NCI-H510A treated with DMSO at 0.1 percent for 48 hours (cell line): ENCODE results near the gene CRACR2B.

Experiments
- DNase-seq: peaks from one replicate; lab custom pipeline; 2025; lab: John Stamatoyannopoulos, UW

CRACR2B gene

DNA sequence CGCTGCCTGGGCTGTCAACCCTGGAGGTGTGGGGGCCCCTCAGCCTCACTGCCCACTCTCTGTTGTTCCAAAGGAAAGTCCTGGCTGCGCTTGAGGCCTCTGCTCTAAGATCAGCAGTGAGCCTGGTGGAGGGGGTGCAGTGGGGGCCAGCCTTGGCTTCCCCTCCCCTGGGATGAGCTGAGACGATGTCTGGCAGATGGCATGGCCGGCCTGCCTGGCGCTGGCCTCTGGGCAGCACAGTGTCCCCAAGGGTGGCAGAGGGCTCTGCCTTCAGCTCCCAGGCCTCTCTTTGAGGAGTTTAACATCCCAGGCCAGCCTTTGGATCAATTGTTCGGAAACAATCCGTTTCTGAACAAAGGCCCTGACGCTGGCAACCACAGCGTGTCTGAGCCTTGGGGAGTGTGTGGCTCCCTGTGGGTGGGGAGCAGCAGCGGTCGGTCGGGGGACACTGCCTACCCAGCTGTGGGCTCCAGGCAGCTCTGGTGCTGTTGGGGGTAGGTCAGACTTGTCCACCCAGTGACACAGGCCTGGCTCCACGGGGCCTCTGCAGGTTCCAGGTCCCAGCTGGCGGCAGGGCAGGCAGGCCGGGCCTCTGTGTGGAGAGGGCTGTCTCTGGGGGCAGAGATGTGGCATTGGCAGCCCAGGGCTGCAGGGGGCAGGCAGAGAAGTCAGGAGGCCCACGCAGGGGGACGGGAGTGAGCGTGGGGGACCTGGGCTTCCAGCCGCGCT lies 27.0 kb downstream of the CRACR2B start:
- no peak for DNase-seq

DNA sequence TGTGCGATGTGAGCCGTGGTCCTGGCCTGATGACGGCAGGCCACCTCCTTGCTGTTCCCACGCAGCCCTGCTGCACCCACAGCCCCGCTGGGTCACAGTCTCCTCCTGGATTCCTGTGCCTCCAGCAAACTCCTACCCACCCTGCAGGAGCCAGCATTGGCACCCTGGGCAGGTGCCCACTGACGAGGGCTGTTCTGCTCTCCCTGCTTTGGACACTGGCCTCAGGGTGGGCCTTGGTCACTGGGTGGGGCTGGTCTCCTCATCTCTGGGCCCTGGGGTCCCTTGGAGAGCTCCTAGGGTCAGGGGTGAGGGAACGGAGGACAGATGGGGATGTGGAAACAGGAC lies 27.6 kb downstream of the CRACR2B start:
- DNase-seq = no peak

DNA sequence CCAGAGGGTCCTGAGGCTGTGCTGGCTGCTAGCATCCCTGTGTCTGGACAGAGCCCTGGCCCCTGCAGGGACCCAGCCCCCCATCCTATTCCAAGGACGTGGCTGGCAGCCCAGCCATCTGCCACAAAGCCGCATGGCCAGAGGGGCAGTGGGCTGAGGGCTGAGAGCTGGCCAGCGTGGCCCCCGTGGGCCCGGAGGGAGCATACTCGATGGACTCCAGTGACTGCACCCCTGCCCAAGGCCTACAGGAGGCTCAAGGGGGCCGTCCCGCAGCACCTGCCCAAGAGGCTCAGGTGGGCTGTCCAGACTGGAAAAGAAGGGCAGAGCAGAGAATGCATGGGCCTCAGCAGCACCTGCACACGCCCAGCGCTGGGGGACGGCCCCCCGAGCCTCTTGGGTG lies 28.1 kb downstream of the CRACR2B start:
- DNase-seq = no peak

DNA sequence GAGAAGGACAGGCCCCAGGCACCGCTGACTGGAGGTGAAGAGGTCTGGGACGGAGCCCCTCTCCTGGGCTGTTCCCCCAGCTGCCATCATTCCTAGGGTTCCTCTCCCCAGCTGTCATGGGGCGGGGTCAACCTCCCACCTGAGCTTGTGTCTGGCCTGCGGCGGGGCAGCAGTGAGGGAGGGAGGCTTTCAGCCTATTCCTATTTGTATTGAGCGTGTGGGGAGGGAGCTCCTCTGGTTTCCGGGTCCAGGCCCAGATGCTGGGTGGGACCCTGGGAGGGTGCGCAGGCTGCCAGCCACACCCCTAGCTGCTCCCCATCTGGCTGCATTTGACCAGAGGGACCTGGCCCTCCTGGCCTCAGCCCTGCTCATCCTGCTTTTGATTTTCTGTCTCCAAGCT lies 28.7 kb downstream of the CRACR2B start:
- no peak for DNase-seq

DNA sequence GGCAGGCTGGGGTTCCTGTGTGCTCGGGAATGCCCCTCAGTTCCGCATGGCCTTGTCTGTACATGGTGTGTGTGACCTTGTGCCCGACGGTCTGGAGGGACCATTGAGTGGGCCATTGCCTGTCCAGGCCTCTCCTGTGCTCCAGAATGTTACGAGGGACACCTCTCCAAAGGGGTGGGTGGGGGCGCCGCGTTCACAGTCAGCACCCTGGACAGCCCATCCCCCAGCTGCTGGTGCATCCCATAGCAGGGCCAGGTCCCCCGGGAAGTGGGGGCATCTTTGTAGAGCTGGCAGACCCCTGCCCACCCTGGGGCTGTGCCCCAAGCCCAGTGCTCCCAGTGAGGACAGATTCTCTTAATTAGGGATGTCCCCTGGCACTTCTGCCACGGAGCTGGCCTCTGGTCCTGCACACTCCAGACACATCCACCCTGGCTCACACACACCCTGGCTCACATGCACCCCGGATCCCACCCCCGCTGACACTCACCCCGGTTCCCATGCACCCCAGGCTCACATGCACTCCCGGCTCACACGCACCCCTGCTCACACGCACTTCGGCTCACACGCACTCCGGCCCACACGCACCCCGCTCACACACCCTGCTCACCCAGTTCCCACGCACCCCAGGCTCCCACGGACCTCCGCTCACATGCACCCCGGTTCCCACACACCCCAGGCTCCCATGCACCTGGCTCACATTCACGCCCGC lies 30.5 kb downstream of the CRACR2B start:
- no peak for DNase-seq

DNA sequence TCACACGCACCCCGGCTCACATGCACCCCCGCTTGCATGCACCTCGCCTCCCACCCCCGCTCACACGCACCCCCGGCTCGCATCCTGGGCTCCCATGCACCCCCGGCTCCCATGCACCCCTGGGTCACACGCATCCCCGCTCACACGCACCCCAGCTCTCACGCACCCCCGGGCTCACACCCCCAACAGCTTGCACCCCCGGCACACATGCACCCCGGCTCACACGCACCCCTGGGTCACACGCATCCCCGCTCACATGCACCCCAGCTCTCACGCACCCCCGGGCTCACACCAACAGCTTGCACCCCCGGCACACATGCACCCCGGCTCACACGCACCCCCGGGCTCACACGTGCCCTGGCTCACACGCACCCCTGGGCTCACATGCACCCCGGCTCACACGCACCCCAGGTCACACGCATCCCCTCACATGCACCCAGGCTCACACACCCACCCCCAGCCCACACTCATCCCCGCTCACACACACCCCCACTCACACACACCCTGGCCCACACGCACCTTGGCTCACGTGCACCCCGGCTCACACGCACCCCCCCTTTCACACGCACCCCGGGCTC lies 31.1 kb downstream of the CRACR2B start:
- no peak for DNase-seq

DNA sequence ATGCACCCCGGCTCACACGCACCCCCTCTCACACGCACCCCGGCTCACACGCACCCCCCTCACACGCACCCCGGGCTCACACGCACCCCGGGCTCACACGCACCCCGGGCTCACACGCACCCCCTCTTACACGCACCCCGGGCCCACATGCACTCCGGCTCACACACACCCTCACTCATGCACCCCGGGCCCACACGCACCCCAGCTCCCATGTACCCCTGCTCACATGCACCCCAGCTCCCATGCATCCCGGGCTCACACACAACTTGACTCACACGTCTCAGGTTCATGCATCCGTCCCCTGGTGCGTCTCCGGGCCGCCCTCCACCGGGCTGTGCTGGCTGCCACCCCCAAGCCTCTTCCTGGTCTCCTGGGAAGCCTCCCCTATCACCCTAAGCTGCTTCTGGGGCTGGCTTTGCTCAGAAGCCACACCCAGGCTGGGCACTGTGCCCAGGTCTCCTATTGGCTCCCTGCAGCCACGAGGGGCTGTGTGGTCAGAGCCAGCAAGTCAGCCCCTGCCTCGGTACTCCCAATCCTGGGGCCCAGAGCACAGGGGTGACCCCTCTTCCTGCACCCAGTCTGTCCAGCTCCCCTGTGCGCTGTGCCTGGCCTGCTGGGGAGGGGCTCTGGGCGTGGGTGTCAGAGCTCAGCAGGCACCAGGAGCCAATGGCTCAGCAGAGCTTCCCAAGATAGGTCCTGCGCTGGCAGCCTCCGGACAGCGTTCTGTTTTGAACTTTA lies 31.8 kb downstream of the CRACR2B start:
- peak; percentile 27 for DNase-seq

DNA sequence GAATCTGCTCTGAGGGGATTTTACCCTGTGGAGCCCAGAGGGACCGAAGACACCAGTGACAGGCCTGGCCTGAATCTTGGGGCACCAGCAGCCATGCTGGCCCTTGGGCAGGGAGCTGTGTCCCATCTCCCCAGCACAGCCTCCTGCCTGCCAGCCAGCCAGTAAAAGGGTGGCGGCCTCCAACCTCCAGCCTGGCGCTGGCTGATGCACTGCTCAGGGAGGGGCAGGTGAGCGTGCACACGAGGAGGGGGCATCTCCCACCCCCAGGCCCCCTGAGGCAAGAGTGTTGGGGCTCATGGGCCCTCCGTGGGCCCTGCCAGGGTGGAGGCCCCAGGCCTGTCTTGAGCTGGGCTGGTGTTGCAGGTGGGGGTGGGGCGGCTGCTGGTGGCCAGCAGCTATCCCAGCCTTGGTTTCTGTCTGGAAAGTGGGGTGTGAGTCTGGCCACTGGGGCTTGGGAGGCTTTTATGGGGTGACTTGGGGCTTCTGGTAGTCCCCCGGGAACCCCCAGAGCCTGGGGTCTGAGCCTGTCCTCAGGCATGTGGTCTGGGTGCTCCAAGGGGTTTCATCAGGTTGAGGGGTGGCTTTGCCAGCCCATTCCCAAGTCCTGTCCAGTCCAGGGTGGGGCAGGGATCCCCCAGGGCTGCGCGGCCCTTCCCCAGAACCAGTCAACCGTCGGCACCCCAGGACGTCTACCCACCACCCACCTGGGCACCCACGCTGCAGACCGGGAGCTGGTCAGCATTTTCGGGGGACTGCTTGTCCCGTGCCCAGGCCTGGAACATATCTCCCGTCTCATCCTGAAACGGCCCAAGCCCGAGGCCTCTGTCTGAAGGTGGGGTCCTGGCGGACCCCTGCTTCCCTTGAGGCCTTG lies 32.8 kb downstream of the CRACR2B start:
- no peak for DNase-seq

DNA sequence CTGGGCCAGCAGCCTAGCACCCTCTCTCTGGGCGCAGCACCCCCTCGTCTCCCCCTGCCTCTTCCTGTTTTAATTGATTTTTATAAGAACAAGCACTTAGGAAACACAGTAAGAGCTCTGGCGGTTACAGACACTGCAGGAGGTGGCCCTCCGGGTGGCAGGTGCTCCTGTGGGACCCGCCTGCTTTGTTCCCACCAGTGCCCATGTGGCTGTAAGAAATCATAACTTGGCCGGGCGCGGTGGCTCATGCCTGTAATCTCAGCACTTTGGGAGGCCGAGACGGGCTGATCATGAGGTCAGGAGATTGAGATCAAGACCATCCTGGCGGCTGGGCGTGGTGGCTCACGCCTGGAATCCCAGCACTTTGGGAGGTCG lies 33.4 kb downstream of the CRACR2B start:
- peak; percentile 18 for DNase-seq

DNA sequence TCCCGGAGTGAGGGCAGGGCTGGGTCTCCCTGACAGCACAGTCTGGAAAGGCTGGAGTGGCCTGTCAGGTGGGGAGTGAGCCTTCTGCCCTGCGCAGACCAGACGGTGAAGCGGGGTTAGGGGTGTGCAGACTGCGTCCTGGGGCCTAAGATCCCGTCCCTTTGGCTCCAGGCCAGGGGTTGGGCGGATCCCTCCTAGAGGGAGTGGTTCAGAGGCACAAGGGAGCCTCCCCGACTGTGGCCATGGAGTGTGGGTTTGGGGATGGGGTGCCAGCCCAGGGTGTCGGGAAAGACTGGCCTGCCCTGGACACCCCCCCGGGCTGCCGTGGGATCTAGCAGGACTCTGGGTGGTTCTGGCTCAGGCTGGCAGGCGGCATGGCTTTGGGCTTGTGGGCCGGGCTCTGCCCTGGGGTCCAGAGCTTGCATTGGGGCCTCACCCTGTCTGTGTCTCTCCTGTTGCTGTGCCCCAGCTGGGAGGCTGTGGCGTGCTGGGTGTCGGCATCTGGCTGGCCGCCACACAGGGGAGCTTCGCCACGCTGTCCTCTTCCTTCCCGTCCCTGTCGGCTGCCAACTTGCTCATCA lies 34.5 kb downstream of the CRACR2B start:
- no peak for DNase-seq

DNA sequence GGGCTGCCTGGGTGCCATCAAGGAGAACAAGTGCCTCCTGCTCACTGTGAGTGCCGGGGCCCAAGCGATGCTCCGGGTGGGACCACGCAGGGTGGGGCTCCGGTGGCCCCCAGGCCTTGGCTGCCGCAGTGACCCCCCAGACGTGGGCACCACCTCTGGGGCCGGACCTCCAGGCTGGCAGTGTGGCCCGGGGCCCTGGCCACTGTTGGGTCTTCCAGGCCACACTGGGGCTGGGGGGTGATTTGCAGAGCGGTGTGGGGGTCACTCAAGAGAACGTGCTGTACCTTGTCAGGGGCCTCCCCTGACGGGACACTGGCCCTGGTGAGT lies 34.9 kb downstream of the CRACR2B start:
- no peak for DNase-seq

DNA sequence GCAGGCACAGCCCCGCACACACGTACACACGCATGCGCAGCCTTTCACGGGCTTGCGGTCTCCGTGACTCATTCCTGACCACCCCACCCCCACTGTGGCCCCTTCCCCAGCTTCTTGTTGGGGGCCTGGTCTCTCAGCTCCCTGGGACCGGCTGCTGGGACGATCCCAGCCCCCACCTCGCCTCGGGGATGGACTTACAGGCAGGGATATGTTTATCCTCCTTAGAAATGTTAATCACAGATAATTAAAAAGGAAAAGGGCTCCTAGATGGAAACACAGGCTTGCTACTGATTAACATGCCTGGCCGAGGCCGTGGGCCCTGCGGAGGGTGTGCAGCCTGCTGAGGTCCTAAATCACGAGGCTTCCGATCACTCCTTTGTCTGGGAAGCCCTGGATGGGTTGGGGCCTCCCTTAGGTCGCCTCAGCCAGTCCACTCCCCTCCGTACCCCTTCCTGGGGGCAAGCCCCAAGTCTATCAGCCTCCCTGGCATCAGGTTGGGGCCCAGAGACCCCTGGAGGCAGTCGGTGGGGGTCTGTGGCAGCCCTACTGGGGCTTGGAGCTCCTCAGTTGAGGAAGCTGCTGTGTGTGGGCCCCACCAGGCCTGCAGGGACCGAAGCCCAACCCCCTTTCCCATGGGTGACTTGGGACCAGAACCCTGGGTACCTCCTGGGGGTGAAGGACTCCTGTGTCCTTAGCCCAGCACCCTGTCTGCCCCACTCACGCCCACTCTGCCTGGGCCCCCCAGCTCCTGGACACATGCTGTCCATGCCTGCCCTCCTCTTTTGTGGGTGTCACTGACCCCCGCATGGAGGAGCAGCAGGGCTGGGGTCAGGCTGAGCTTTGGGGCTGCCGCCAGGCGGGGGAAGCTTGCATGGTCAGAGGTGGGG lies 35.5 kb downstream of the CRACR2B start:
- no peak for DNase-seq

DNA sequence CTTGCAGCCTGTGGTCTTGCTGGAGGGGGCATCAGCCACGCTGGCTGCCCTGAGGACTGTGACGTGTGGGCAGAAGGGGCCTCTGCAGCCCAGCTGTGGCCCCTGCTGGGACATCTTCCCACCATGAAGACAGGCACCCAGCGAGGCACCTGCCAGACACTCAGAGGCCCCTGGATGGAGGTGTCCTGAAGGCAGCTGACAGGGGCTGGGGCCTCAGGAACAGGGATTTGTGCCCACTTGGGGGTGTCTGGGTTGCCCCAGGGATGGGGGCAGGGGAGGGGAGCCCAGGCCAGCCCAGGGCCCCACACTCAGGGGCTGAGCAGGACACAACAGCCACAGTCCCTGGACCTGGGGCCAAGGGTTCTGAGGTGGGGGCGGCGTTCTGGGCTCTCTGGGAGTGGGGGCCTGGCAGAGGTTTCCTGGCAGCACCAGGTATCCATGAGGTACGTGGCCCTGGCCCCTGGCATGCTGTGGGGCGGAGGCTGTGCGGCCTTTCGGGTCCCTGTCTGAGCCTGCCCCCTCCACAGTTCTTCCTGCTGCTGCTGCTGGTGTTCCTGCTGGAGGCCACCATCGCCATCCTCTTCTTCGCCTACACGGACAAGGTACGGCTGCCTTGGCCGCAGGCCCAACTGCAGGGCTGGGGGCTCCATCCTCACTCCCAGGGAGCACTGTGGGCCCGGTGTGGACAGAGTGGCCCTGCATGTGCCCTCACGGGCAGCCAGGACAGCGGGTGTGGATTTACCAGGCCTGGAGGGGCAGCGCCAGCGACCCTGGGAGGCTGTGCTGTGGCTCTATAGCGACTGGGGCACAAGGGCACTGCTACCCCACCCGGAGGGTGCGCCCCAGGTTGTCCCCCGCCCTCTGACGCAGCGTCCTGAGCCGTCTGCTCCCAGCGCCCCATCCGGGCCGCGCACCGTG lies 36.5 kb downstream of the CRACR2B start:
- no peak for DNase-seq

DNA sequence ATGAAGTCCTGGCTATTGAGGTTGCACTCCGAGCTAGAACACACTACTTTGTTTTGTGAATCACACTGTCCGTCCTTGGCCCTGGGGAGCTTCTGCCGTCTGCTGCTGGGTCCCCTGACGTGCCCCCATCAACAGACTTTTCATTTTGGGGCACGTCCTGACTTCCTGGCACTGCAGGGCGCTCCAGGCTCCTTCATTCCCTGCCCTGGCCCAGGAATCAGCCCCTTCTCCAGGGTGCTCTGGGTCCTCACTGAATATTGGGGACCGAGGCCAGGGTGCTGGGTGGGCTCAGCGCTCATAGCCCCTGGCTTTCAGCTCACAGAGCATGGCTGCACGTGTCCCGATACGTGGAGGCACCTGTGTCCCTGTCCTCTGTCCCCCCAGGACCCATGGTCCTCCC lies 37.2 kb downstream of the CRACR2B start:
- DNase-seq = no peak

DNA sequence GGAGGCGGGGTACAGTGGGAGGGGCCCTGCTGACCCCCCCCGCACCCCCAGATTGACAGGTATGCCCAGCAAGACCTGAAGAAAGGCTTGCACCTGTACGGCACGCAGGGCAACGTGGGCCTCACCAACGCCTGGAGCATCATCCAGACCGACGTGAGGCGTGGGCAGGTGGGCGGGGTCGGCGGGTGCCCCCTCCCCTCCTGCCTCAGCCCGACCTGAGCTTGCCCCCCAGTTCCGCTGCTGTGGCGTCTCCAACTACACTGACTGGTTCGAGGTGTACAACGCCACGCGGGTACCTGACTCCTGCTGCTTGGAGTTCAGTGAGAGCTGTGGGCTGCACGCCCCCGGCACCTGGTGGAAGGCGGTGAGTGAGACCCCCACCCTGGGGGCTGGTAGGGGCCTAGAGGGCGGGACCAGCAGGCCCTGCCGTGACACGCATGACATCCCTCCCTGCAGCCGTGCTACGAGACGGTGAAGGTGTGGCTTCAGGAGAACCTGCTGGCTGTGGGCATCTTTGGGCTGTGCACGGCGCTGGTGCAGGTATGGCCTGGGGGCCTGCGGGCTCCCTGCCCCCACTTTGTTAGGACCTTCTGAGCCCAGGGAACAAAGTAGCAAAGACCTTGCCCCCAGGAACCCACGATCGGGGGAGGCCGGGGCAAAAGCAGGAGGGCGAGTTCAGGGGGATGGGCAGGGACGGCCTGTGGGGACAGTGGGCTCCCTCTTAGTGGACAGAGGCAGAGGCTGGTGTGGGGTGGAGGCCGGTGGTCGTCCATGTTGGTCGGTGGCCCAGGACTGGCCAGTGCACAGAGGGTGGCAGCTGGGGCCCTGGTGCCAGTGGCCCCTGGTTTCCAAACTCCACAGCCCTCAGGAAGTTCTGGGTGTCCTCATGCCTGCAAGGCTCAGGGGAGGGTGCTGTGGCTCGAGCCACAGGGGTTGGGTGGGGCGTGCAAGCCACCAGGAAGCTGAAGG lies 38.0 kb downstream of the CRACR2B start:
- no peak for DNase-seq

DNA sequence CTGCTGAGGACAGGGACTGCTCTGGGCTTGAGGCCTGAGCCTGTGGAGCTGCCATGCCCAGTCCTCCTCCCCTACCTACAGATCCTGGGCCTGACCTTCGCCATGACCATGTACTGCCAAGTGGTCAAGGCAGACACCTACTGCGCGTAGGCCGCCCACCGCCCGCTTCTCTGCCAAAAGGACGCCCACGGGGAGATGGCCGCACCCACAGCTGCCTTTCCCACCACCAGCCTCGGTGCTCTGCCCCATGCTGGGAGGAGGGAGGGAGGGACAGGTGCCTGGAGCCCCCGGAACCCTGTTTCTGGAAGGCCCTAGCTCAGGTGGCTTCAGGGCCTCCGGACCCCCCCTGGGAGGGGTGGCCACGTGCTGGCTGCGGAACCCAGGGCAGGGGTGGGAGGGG lies 38.8 kb downstream of the CRACR2B start:
- DNase-seq = no peak

DNA sequence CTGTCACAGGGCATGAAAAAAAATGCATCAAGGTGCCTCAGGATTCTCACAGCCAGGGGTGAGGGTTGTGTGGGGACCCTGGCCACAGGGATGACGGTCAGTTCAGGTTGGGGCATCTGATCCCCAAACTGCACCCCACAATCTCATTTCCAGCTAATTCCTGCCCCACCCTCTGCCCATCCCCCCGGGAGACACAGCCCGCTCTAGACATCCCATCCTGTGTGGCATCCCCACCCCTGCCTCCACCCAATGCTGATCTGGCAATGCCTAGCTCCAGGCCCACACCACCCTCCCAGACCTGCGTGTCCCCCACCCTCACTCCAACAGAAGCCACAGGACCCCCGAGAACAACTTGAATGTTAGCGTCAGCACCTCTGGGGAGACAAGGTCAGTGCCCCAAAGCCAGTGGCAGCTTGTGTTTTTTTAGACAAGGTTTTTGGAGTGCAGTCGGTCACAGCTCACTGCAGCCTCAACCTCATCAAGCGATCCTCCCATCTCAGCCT lies 40.2 kb downstream of the CRACR2B start:
- no peak for DNase-seq

DNA sequence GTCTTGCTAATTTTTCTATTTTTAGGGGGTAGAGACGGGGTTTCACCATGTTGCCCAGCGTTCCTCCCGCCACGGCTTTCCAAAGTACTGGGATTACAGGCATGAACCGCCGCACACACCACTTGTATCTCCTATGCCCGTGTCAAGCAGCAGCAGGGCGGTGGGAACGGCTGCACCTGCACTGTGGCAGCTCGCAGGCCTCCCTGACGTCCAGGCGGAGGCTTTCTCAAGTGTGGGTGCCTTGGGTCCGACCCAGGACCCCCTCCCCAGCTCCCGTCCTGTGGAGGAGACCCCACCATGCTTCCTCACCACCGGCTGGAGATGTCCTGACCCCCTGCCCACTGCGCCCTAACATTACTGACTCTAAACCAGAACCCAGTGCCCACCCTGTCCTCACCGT lies 40.7 kb downstream of the CRACR2B start:
- no peak for DNase-seq
